Testis (tissue), 3 donors: Measurements from ENCODE around the gene OPRL1. TPM values are rescaled to one million over a fixed set of nuclear protein-coding genes. Genes with fewer than 3 reads are reported as not detected.

ENCODE experiments used
- DNase-seq: peaks from one replicate; pipeline ENCODE4 v3.0.0-alpha.2; 2019
- H3K27ac ChIP-seq, 2 donors: fragments of 200-600 bp; sonication (generic); one replicate each; pipeline ENCODE4 v1.5.1; 2019
- H3K27me3 ChIP-seq: fragments of 200-600 bp; sonication (generic); one replicate; pipeline ENCODE4 v1.5.1; 2019
- H3K36me3 ChIP-seq: fragments of 200-600 bp; sonication (generic); one replicate; pipeline ENCODE4 v1.5.1; 2017; ENCODE audit warnings: low read depth; ENCODE audit errors: missing control alignments
- H3K4me1 ChIP-seq: fragments of 200-600 bp; sonication (generic); one replicate; pipeline ENCODE4 v1.5.1; 2019
- H3K4me3 ChIP-seq, 2 donors: fragments of 200-600 bp; sonication (generic); one replicate each; pipeline ENCODE4 v1.5.1; 2017 to 2019
- H3K9me3 ChIP-seq: fragments of 200-600 bp; sonication (generic); one replicate; pipeline ENCODE4 v1.5.1; 2017
- POLR2A ChIP-seq: fragments of 450-650 bp; IDR thresholded peaks from one replicate; pipeline ENCODE4 v1.6.1; 2017; ENCODE audit warnings: antibody characterized with exemption, mild to moderate bottlenecking, moderate library complexity
- WGBS, 2 donors: methylation state at CpG; one replicate each; pipeline ENCODE4 v1.1.5; 2018; 5-methylcytosine and 5-hydroxymethylcytosine counted together
- intact Hi-C: fragments of 100-400 bp; cut with DNase I; formaldehyde crosslinking; loops from one replicate; pipeline ENCODE4 v1.15.1; 2023; ENCODE audit warnings: low total_unique reads
- polyA plus RNA-seq: library from polyadenylated mRNA; stranded (reverse); fragments of 350-450 nt; fragmentation: Illumina TruSeq; extraction: RNeasy Lipid Tissue Mini Kit (QIAGEN cat#74804); gene quantifications from one replicate; pipeline ENCODE4 v1.2.3, GENCODE V29; 2014; ENCODE audit warnings: low read depth, low replicate concordance; ENCODE audit not compliant: insufficient read depth
- total RNA-seq, 2 donors: library from RNA; depleted of rRNA; stranded (reverse); fragments of >200 nt; gene quantifications; one replicate each; pipeline ENCODE4 v1.2.3, GENCODE V29; 2016
- TF ChIP-seq, protein P1 (sequence below), 3 experiments: fragments of 450-650 bp in 2 of 3; fragments of 200-600 bp in 1 of 3; sonication (generic) in 1 of 3; IDR thresholded peaks; one replicate each; pipeline ENCODE4 v1.5.1; 2016 to 2019; ENCODE audit warnings: antibody characterized with exemption in 3 of 3, mild to moderate bottlenecking in 2 of 3, moderate library complexity in 1 of 3

OPRL1 gene
- total and polyA plus RNA-seq, 3 donors from 2014 or later = 6.0 to 9.4 (median 7.7) TPM

DNA sequence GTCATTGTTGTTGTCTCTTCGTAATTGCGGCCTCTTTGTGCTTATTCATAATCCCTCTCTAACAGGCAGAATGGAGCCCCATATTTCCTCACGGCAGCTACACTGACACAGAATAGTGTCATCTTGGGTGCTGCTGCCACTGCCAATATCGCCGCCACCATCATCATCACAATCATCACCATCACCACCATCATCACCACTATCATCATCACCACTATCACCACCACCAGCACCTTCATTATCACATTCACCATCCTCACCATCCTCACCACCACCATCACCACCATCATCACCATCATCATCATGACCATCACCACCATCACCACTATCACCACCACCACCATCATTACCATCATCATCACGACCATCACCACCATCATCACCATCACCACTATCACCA is 16.7 kb downstream of the OPRL1 start:
- TF ChIP-seq, protein P1, sequence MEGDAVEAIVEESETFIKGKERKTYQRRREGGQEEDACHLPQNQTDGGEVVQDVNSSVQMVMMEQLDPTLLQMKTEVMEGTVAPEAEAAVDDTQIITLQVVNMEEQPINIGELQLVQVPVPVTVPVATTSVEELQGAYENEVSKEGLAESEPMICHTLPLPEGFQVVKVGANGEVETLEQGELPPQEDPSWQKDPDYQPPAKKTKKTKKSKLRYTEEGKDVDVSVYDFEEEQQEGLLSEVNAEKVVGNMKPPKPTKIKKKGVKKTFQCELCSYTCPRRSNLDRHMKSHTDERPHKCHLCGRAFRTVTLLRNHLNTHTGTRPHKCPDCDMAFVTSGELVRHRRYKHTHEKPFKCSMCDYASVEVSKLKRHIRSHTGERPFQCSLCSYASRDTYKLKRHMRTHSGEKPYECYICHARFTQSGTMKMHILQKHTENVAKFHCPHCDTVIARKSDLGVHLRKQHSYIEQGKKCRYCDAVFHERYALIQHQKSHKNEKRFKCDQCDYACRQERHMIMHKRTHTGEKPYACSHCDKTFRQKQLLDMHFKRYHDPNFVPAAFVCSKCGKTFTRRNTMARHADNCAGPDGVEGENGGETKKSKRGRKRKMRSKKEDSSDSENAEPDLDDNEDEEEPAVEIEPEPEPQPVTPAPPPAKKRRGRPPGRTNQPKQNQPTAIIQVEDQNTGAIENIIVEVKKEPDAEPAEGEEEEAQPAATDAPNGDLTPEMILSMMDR (IDR thresholded peaks at IDR 0.05) = no peak
- no peak for TF ChIP-seq POLR2A
- Histone ChIP-seq H3K9me3 (no peaks in the 10 kb centered on the region), H3K27ac (no peak overlapping the region), H3K27me3 (no peaks in the 10 kb centered on the region), H3K4me1 (no peaks in the 10 kb centered on the region), H3K36me3 (no peaks in the 10 kb centered on the region), H3K4me3 (no peak overlapping the region)
- 85 to 91% methylated on average over 6 of the region's 6 CpGs for WGBS, 2 donors
- DNase-seq = no peak
- intact Hi-C loops = no loop called here

DNA sequence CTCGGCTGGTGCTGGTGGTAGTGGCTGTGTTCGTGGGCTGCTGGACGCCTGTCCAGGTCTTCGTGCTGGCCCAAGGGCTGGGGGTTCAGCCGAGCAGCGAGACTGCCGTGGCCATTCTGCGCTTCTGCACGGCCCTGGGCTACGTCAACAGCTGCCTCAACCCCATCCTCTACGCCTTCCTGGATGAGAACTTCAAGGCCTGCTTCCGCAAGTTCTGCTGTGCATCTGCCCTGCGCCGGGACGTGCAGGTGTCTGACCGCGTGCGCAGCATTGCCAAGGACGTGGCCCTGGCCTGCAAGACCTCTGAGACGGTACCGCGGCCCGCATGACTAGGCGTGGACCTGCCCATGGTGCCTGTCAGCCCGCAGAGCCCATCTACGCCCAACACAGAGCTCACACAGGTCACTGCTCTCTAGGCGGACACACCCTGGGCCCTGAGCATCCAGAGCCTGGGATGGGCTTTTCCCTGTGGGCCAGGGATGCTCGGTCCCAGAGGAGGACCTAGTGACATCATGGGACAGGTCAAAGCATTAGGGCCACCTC is 18.7 kb downstream of the OPRL1 start:
- Histone ChIP-seq H3K36me3 (no peaks in the 10 kb centered on the region), H3K27ac (no peak overlapping the region), H3K4me1 (peaks cover 5% of the 10 kb centered on the region), H3K4me3 (no peak overlapping the region), H3K27me3 (no peaks in the 10 kb centered on the region), H3K9me3 (no peaks in the 10 kb centered on the region)
- no peak for DNase-seq
- TF ChIP-seq, protein P1 (IDR thresholded peaks at IDR 0.05) = no peak
- no peak for TF ChIP-seq POLR2A
- 92 to 95% methylated on average over 18 to 28 of the region's 28 CpGs for WGBS, 2 donors
- intact Hi-C loops = no loop called here

DNA sequence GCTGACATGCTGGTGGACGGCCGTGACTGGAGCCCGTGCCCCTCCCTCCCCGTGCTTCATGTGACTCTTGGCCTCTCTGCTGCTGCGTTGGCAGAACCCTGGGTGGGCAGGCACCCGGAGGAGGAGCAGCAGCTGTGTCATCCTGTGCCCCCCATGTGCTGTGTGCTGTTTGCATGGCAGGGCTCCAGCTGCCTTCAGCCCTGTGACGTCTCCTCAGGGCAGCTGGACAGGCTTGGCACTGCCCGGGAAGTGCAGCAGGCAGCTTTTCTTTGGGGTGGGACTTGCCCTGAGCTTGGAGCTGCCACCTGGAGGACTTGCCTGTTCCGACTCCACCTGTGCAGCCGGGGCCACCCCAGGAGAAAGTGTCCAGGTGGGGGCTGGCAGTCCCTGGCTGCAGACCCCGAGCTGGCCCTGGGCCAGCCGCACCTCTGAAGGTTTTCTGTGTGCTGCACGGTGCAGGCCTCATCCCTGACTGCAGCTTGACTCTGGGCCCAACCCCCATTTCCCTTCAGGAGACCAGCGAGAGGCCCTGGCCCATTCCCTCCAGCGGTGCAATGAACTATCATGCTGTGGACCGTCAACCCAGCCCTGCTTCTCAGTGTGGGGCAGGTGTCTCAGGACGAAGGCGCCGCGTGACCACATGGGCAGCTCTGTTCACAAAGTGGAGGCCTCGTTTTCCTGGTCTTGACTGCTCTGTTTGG is 19.4 kb downstream of the OPRL1 start:
- DNase-seq = no peak

DNA sequence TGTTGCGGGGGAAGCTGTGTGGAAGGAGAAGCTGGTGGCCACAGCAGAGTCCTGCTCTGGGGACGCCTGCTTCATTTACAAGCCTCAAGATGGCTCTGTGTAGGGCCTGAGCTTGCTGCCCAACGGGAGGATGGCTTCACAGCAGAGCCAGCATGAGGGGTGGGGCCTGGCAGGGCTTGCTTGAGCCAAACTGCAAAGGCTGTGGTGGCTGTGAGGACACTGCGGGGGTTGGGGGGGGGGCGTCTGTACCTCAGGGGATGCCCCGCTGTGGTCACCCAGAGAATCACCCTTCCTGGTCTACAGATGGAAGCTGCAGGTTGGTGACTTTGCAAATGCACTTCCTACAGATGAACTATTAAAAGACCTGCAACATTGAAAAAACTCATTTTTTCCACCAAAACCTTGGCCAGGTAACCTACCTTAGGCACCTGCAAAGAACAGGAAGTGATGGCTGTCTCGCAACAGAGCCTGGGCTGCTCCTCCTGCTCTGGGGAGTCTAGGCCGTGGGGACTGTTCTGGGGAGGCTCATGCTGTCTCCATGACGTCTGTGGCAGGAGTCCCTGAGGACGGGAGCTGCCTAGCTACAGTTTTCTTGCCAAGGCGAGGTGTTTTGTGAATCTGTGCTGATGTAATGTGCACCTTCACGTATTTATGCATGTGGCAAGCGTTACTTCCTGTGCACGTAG is 20.1 kb downstream of the OPRL1 start:
- no peak overlapping the region for H3K4me3 ChIP-seq
- no peak for DNase-seq
- intact Hi-C loops = no loop called here
- no peak overlapping the region for H3K27ac ChIP-seq
- peaks cover 5% of the 10 kb centered on the region for H3K4me1 ChIP-seq
- H3K27me3 ChIP-seq = no peaks in the 10 kb centered on the region
- no peaks in the 10 kb centered on the region for H3K36me3 ChIP-seq
- 89 to 91% methylated on average over 9 to 14 of the region's 14 CpGs for WGBS, 2 donors
- TF ChIP-seq POLR2A = no peak
- TF ChIP-seq, protein P1 (IDR thresholded peaks at IDR 0.05) = no peak
- no peaks in the 10 kb centered on the region for H3K9me3 ChIP-seq

More for the DNA sequence above, 19.4 kb downstream of the OPRL1 start:
- no peak overlapping the region for H3K4me3 ChIP-seq
- TF ChIP-seq, protein P1 (IDR thresholded peaks at IDR 0.05) = no peak
- TF ChIP-seq POLR2A = no peak
- no peaks in the 10 kb centered on the region for H3K9me3 ChIP-seq
- peaks cover 5% of the 10 kb centered on the region for H3K4me1 ChIP-seq
- no peak overlapping the region for H3K27ac ChIP-seq
- no peaks in the 10 kb centered on the region for H3K36me3 ChIP-seq
- intact Hi-C loops = no loop called here
- no peaks in the 10 kb centered on the region for H3K27me3 ChIP-seq
- WGBS, 2 donors = 84 to 95% methylated on average over 8 to 19 of the region's 21 CpGs
